Activated CD4-positive, alpha-beta T cell treated with anti-CD3 and anti-CD28 coated beads for 36 hours (primary cell): Measurements from ENCODE around the gene DLGAP4. TPM values are rescaled to one million over a fixed set of nuclear protein-coding genes. Genes with fewer than 3 reads are reported as not detected.
A peak's percentile ranks its signal among the peaks of the same experiment; 100 is the strongest.

Experiments used
- ATAC-seq: fragments of 200-7000 bp; cut with Tn5 transposase; one replicate; pipeline ENCODE4 v1.10.0; 2021; ENCODE audit warnings: mild to moderate bottlenecking, moderate library complexity
- CTCF ChIA-PET: fragments of 350-600 bp; sonication (Branson Sonifier 250); formaldehyde crosslinking; loops from one replicate; lab custom pipeline; 2021; ENCODE audit warnings: antibody characterized with exemption; lab: Charles Lee
- POLR2A ChIA-PET: fragments of 350-600 bp; sonication (Branson Sonifier 250); formaldehyde crosslinking; loops from one replicate; lab custom pipeline; 2021; ENCODE audit warnings: antibody characterized with exemption, inconsistent platforms; lab: Charles Lee
- DNase-seq: peaks from one replicate; pipeline ENCODE4 v3.0.0-alpha.2; 2020
- H3K27ac Mint-ChIP-seq: one replicate; pipeline ENCODE4 v1.8.0; 2021; ENCODE audit warnings: mixed read lengths
- H3K27me3 Mint-ChIP-seq: one replicate; pipeline ENCODE4 v1.8.0; 2021; ENCODE audit warnings: mixed read lengths
- H3K36me3 Mint-ChIP-seq: one replicate; pipeline ENCODE4 v1.8.0; 2021; ENCODE audit warnings: low read depth, mixed read lengths
- H3K4me1 Mint-ChIP-seq: one replicate; pipeline ENCODE4 v1.8.0; 2021; ENCODE audit warnings: mixed read lengths
- H3K4me3 Mint-ChIP-seq: one replicate; pipeline ENCODE4 v1.8.0; 2021; ENCODE audit warnings: mild to moderate bottlenecking, moderate library complexity, mixed read lengths
- H3K9me3 Mint-ChIP-seq: one replicate; pipeline ENCODE4 v1.8.0; 2021; ENCODE audit warnings: low read depth, mixed read lengths
- intact Hi-C, 2 experiments: fragments of 100-400 bp; cut with DNase I in 1 of 2; cut with micrococcal nuclease in 1 of 2; formaldehyde crosslinking; loops; one replicate each; pipeline versions ENCODE4 v1.14.2 to v1.15.1; 2022 to 2024; cut with DNase I, micrococcal nuclease
- total RNA-seq, 2 experiments: library from RNA; stranded (reverse); gene quantifications; one replicate each; pipeline ENCODE4 v1.2.3, GENCODE V29; 2021

Gene DLGAP4
- total RNA-seq, 2 experiments from 2014 or later, result 19.0 to 21.8 TPM

- peak overlapping the region; percentile 51 for H3K27ac Mint-ChIP-seq
- ChIA-PET POLR2A (interaction anchor here (0.6 to 3.5 kb wide), 3 partner anchors 32 to 70 kb away, joined by 3 to 14 read pairs (median 4); partner anchors contain the start of gene RAB5IF), CTCF (interaction anchor here (1.5 to 4.5 kb wide), 2 partner anchors 21 to 31 kb away, joined by 10 to 34 read pairs; partner anchors contain the start of gene RAB5IF)
- peaks cover 35% of the 10 kb centered on the region for H3K4me1 Mint-ChIP-seq
- ATAC-seq, result no peak
- no peaks in the 10 kb centered on the region for H3K9me3 Mint-ChIP-seq
- H3K4me3 Mint-ChIP-seq, result peak overlapping the region; percentile 88
- no peaks in the 10 kb centered on the region for H3K27me3 Mint-ChIP-seq
- H3K36me3 Mint-ChIP-seq, result peaks cover 27% of the 10 kb centered on the region
- intact Hi-C loops, result loop anchor here (1.0 to 10.0 kb wide), 18 partner anchors 17 to 1119 kb away; partner anchors contain the start of genes RAB5IF (in 2 of the 2), CEP250 (in 1 of the 2), DSN1 (in 1 of the 2) and NDRG3 (in 1 of the 2)
- peak; percentile 44 for DNase-seq
Observed at GRCh38 chr20:36573798-36574365, 267.7 kb downstream of the DLGAP4 start.

- ChIA-PET POLR2A (interaction anchor here (0.5 to 3.5 kb wide), 4 partner anchors 20 to 375 kb away, joined by 3 to 14 read pairs (median 4); partner anchors contain the start of gene RAB5IF), CTCF (interaction anchor here (3.1 to 4.5 kb wide), 2 partner anchors 31 kb away, joined by 15 to 34 read pairs; partner anchors contain the start of gene RAB5IF)
- H3K9me3 Mint-ChIP-seq, result no peaks in the 10 kb centered on the region
- H3K4me3 Mint-ChIP-seq, result peak overlapping the region; percentile 88
- H3K4me1 Mint-ChIP-seq, result peaks cover 35% of the 10 kb centered on the region
- peaks cover 31% of the 10 kb centered on the region for H3K36me3 Mint-ChIP-seq
- intact Hi-C loops, result loop anchor here (10.0 kb wide), 2 partner anchors 110 to 1120 kb away; partner anchors contain the start of gene CEP250 (in 1 of the 2)
- peak overlapping the region; percentile 92 for H3K27ac Mint-ChIP-seq
- no peaks in the 10 kb centered on the region for H3K27me3 Mint-ChIP-seq
- peak; percentile 70 for DNase-seq
- ATAC-seq, result no peak
Observed at GRCh38 chr20:36574366-36575135, 268.4 kb downstream of the DLGAP4 start.

- DNase-seq, result no peak
- POLR2A ChIA-PET, result interaction anchor here (0.6 to 1.8 kb wide), 4 partner anchors 12 to 35 kb away, joined by 5 to 6 read pairs (median 5); no protein-coding TSS in a partner anchor
- no peak for ATAC-seq
- H3K27ac Mint-ChIP-seq, result peak overlapping the region; percentile 92
- H3K9me3 Mint-ChIP-seq, result no peaks in the 10 kb centered on the region
- CTCF ChIA-PET, result interaction anchor here (0.5 to 4.3 kb wide), 5 partner anchors 15 to 333 kb away, joined by 3 to 18 read pairs (median 3); partner anchors contain the start of gene RAB5IF
- H3K27me3 Mint-ChIP-seq, result no peaks in the 10 kb centered on the region
- peak overlapping the region; percentile 88 for H3K4me3 Mint-ChIP-seq
- intact Hi-C loops, result loop anchor here (10.0 kb wide), 2 partner anchors 111 to 1121 kb away; partner anchors contain the start of gene CEP250 (in 1 of the 2)
- H3K36me3 Mint-ChIP-seq, result peaks cover 43% of the 10 kb centered on the region
- H3K4me1 Mint-ChIP-seq, result peaks cover 38% of the 10 kb centered on the region
Observed at GRCh38 chr20:36576081-36576445, 269.9 kb downstream of the DLGAP4 start.

Other genes starting within 250 kb of the DLGAP4 start
- gene EPB41L1, start 151.6 kb upstream of the DLGAP4 start, total RNA-seq, result 1 to 10 TPM in 1 of 2 experiments, under 1 TPM in 1; 0.67 to 1.5 TPM
- 10 to 100 TPM; 18.7 to 20.7 TPM for gene AAR2, start 69.9 kb upstream of the DLGAP4 start, total RNA-seq
- under 1 TPM; 0.60 to 0.66 TPM for gene MYL9, start 235.2 kb downstream of the DLGAP4 start, total RNA-seq